Measurements from ENCODE around the gene BDP1.
A peak's percentile ranks its signal among the peaks of the same experiment; 100 is the strongest.
"Not testable (repeated sequence)": the region's sequence is repeated elsewhere in the genome, so short reads cannot be mapped to it uniquely, and the experiment has no call there.

The BDP1 gene

GRCh38 chr5:71573591-71573990 is 118.1 kb downstream of the BDP1 start:
- H3K36me3 Mint-ChIP-seq (ENCODE audit: low read depth), result peaks cover 27% of the 10 kb centered on the region
- peaks cover 19% of the 10 kb centered on the region for H3K9me3 Mint-ChIP-seq
- peaks cover 7% of the 10 kb centered on the region for H3K4me1 Mint-ChIP-seq
- H3K4me3 Mint-ChIP-seq, result no peak overlapping the region
- no peak for DNase-seq
- H3K27me3 Mint-ChIP-seq (ENCODE audit: low read depth, poor library complexity), result no peaks in the 10 kb centered on the region
- no peak for TF ChIP-seq CTCF (IDR thresholded peaks at IDR 0.05)
- no peak overlapping the region for H3K27ac Mint-ChIP-seq

- Mint-ChIP-seq H3K36me3 (ENCODE audit: low read depth) (peaks cover 29% of the 10 kb centered on the region), H3K9me3 (peaks cover 23% of the 10 kb centered on the region)
- DNase-seq; H3K27ac Mint-ChIP-seq; H3K4me3 Mint-ChIP-seq; H3K4me1 Mint-ChIP-seq; H3K27me3 Mint-ChIP-seq (ENCODE audit: low read depth, poor library complexity): not testable (repeated sequence)
These were observed 120.1 kb downstream of the BDP1 start for GRCh38 chr5:71575588-71575987.

GRCh38 chr5:71576241-71576640 is 120.8 kb downstream of the BDP1 start:
- Mint-ChIP-seq H3K27ac (no peak overlapping the region), H3K4me3 (no peak overlapping the region), H3K36me3 (ENCODE audit: low read depth) (peaks cover 29% of the 10 kb centered on the region), H3K9me3 (peaks cover 23% of the 10 kb centered on the region), H3K27me3 (ENCODE audit: low read depth, poor library complexity) (no peaks in the 10 kb centered on the region), H3K4me1 (no peaks in the 10 kb centered on the region)
- no peak for TF ChIP-seq CTCF (IDR thresholded peaks at IDR 0.05)
- no peak for DNase-seq

GRCh38 chr5:71577839-71578238 is 122.4 kb downstream of the BDP1 start:
- not testable (repeated sequence) for H3K4me3 Mint-ChIP-seq; H3K27me3 Mint-ChIP-seq (ENCODE audit: low read depth, poor library complexity); H3K27ac Mint-ChIP-seq; H3K4me1 Mint-ChIP-seq; DNase-seq
- peaks cover 21% of the 10 kb centered on the region for H3K36me3 Mint-ChIP-seq (ENCODE audit: low read depth)
- peaks cover 19% of the 10 kb centered on the region for H3K9me3 Mint-ChIP-seq

GRCh38 chr5:71582945-71583584 is 127.6 kb downstream of the BDP1 start:
- Mint-ChIP-seq H3K4me1 (peaks cover 16% of the 10 kb centered on the region), H3K27me3 (ENCODE audit: low read depth, poor library complexity) (peaks cover 2% of the 10 kb centered on the region), H3K9me3 (peaks cover 12% of the 10 kb centered on the region), H3K36me3 (ENCODE audit: low read depth) (peaks cover 14% of the 10 kb centered on the region), H3K4me3 (no peak overlapping the region), H3K27ac (no peak overlapping the region)
- DNase-seq, result no peak
- TF ChIP-seq CTCF (IDR thresholded peaks at IDR 0.05), result no peak

- Mint-ChIP-seq H3K9me3 (peaks cover 4% of the 10 kb centered on the region), H3K4me3 (peak overlapping the region; percentile 91), H3K27me3 (ENCODE audit: low read depth, poor library complexity) (peaks cover 2% of the 10 kb centered on the region), H3K36me3 (ENCODE audit: low read depth) (peaks cover 22% of the 10 kb centered on the region), H3K27ac (peak overlapping the region; percentile 81), H3K4me1 (peaks cover 30% of the 10 kb centered on the region)
- TF ChIP-seq CTCF (IDR thresholded peaks at IDR 0.05), result no peak
- DNase-seq, result no peak
These were observed 130.8 kb downstream of the BDP1 start for GRCh38 chr5:71586052-71586940.
